A673 (cell line): Measurements from ENCODE around the gene GRIA1.

Source experiments
- EZH2 ChIP-seq: fragments of 200-600 bp; sonication (generic); IDR thresholded peaks from 2 replicates; pipeline ENCODE4 v1.6.1; 2017; ENCODE audit warnings: borderline replicate concordance, low read depth, mild to moderate bottlenecking, mixed read lengths, antibody characterized with exemption, low read length; ENCODE audit not compliant: poor library complexity, severe bottlenecking
- TF ChIP-seq, protein P1 (sequence below): fragments of 300-800, 200-600 bp; sonication (generic); conservative IDR thresholded peaks from 2 replicates; pipeline ENCODE4 v1.5.1; 2017; ENCODE audit warnings: low read depth, mild to moderate bottlenecking, antibody characterized with exemption, low read length, moderate library complexity, mixed read lengths

DNA sequence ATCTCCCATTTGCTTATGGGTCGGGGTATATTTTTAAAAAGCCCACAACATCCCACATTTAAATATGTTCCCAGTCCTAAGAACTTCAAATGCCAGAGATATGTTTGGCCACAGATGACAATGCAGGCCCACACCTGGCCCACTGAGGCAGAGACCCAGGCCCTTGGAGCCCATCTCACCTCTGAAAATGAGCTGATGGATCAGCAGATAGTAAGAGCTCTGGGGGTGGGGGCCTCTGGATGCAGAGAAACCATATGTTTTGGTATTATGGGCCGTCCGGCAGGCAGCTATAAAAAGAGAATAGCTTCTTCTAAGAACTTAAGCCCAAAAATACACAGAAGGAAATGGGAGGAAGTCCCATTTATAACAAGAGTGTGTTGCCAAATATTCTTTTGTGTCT lies 256.0 kb downstream of the GRIA1 start:
- TF ChIP-seq, protein P1, sequence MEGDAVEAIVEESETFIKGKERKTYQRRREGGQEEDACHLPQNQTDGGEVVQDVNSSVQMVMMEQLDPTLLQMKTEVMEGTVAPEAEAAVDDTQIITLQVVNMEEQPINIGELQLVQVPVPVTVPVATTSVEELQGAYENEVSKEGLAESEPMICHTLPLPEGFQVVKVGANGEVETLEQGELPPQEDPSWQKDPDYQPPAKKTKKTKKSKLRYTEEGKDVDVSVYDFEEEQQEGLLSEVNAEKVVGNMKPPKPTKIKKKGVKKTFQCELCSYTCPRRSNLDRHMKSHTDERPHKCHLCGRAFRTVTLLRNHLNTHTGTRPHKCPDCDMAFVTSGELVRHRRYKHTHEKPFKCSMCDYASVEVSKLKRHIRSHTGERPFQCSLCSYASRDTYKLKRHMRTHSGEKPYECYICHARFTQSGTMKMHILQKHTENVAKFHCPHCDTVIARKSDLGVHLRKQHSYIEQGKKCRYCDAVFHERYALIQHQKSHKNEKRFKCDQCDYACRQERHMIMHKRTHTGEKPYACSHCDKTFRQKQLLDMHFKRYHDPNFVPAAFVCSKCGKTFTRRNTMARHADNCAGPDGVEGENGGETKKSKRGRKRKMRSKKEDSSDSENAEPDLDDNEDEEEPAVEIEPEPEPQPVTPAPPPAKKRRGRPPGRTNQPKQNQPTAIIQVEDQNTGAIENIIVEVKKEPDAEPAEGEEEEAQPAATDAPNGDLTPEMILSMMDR = no peak
- TF ChIP-seq EZH2 = no peak
